PFSK-1 (cell line): ENCODE results near the gene GABRR2.

Source experiments
- POLR2AphosphoS5 ChIP-seq: IDR thresholded peaks from 2 replicates; pipeline ENCODE4 v1.6.1; 2012; ENCODE audit warnings: low read depth, mild to moderate bottlenecking, control low read depth, low read length, moderate library complexity
- REST ChIP-seq, 2 experiments: IDR thresholded peaks; 2 replicates each; pipeline versions ENCODE4 v1.6.1 to v1.8.0; 2011 to 2012; ENCODE audit warnings: low read depth in 2 of 2, low read length in 2 of 2, control low read depth in 1 of 2, inconsistent platforms in 1 of 2, mild to moderate bottlenecking in 1 of 2, moderate library complexity in 1 of 2; ENCODE audit not compliant: insufficient read depth in 1 of 2

DNA sequence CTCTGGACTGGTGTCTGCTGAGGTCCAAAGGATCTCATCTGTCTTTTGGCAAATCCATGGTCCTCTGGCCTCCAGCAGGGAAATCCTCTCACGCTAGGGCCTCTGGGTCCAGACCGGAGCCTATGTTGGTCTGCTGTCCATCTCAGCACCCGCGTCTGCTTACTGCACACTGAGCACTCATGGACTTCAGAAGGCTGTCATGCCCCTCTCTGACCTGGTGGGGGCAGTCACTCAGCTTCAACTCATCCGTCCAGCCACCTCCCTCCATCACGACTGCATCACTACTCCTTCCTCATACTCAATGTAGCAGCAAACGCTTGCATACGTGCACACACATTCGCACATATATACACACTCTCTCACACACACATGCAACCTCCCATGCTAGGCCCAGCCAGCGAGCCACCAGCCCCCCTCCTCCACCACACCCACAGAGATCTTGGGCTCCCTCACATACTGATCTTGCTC, 33.3 kb downstream of the GABRR2 start:
- TF ChIP-seq REST (IDR thresholded peaks at IDR 0.05; ENCODE audit: insufficient read depth in 1 of 2, low read depth in 2 of 2, low read length in 2 of 2), result peak; percentile 70 to 86
- no peak for TF ChIP-seq POLR2AphosphoS5
